ENCODE measurements around the gene FAM110C.
A peak's percentile ranks its signal among the peaks of the same experiment; 100 is the strongest.
"Not testable (repeated sequence)": the region's sequence is repeated elsewhere in the genome, so short reads cannot be mapped to it uniquely, and the experiment has no call there.

The FAM110C gene

DNA sequence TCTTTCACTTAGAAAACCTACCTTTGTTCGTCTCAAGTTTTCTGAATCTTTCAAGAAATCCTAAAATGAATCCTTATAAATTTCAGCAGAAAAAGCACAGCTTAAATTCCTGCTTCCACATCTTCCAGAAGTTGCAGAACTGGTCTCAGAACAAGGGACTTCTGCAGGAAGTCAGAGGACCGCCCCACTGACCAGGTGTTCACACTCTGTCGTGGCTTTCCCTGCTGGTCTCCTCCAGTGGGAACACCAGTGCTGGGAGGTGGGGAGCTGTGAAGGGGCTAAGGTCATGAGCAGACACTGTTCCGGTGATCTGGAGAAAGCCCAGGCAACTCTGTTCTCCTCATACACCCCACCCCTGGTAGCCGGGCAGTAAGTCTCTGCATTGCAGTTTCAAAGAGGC, 3.5 kb downstream of the FAM110C start:
- no peak for DNase-seq

- no peak for DNase-seq
Measured at GRCh38 chr2:40465-40864, 5.8 kb downstream of the FAM110C start.

GRCh38 chr2:38155-38554, 8.2 kb downstream of the FAM110C start:
- DNase-seq: no peak

GRCh38 chr2:36318-36717, 10.0 kb downstream of the FAM110C start:
- DNase-seq: no peak

DNA sequence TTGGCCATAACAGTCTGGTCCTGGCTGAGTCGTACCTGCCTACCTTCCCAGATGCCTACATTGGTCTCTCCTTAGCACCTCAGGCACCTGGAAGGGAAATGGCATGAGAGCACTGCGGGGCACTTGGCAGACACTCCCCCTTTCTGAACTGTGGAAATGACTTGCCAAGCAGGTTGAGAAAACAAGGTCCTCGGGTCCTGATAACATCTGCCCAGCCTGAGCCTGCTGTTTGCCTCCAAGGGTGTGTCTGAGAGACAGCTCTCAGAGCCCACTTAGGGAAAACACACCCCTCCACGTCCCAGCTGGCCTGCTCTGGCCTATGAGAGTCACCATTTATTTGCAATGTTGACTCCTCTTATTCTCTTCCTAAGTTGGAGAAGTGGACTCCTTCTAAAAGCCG, 10.5 kb downstream of the FAM110C start:
- DNase-seq: no peak

DNA sequence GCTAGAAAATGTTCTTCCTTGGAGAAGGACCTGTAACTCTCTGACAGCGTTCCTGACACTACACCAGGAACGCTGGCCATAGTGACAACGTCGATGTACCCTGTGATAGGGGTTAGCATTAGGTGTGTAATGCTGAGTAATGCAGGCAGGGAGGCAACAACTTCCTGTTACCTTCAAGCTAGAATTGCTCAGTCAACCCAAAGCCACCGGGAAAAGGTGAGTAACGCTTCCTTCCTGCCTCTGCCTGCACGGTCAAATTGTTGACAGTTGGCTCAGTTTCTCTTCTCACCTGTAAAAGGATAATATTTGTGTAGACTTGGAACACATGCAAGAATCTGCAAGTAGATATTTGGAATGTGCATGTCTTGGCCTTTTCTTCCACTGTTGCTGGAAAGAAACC, 12.7 kb downstream of the FAM110C start:
- no peak for DNase-seq

DNA sequence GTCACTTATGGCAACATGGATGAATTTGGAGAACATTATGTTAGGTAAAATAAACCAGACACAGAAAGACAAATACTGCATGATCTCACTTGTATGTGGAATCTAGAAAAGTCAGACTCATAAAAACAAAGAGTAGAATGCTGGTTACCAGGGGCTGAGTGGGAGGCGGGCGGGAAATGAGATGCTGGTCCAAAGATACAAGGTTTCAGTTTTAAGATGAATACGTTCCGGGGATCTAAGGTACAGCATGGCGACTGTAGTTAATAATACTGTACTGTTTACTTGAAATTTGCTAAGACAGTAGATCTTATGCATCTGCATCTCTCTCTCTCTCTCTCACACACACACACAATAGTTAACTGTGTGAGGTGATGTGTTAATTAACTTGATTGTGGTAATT, 14.2 kb downstream of the FAM110C start:
- DNase-seq: no peak

DNA sequence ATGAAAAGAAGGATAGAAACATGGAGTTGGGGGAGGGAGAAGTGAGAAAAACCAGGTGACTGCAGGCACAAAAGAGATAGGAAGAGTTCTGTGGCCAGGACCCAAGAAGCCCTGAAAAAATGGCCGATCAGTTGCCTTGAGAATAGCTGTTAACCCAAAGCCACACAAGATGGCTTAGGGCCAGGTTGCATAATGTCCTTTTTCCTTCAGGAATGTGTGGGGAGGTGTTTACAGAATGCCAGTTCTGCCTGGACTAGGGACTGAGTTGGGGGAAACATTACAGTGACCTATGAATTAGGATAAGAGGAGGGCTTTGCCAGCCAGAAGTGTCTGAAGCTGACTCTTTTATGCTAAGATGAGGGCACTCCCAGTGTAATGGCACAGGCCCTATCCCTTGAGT, 17.1 kb downstream of the FAM110C start:
- DNase-seq: no peak

DNA sequence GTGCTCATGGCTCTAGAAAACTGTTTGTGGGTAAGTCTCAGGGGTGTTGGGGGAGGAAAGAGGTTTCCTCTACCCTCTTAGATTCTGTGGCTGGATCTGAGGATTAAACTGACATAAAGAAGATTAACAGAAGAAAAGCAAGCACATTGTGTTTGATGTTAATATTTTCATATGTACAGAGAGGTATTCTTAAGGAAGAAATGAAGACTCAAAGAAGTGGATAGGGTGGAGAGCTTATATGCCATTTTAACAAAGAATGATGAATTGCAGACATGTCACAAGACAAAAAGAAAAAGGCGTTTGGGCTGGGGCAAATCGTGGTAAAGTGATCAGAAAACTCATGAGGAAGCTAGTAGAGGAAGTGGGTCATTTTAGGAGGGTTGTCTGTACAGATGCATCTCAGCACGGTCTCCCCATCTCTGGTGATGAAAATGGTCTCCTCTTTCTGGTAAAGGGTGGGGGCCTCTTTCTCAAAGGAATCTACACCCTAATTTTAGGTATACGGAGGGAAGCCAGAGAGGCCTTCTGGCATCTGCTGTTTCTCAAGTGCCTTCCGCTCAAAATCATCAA, 17.8 kb downstream of the FAM110C start:
- no peak for DNase-seq

- DNase-seq: no peak
Measured at GRCh38 chr2:26891-27290, 19.4 kb downstream of the FAM110C start.

GRCh38 chr2:25543-25942, 20.8 kb downstream of the FAM110C start:
- no peak for DNase-seq

- not testable (repeated sequence) for DNase-seq
Measured at GRCh38 chr2:24591-24990, 21.7 kb downstream of the FAM110C start.

DNA sequence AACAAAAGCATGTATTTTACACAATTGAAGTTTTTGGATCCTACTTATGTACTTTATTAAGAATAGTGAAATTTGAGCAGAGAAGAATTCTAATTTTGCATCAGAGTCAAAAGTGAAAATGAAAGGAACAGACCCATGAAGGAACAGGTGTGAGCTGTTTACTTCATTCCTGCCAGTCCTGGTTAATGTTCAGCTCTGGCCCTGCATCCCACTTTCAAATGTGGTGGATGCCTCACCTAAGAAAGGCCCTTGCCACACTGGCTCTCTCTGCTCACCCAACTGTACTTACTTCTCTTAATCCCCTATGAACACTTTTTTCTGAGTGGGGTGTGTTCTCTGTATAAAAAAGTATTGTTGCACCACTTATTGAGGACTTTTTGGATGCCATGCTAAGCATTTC, 22.2 kb downstream of the FAM110C start:
- DNase-seq: no peak

- DNase-seq: no peak
Measured at GRCh38 chr2:23283-23682, 23.0 kb downstream of the FAM110C start.

DNA sequence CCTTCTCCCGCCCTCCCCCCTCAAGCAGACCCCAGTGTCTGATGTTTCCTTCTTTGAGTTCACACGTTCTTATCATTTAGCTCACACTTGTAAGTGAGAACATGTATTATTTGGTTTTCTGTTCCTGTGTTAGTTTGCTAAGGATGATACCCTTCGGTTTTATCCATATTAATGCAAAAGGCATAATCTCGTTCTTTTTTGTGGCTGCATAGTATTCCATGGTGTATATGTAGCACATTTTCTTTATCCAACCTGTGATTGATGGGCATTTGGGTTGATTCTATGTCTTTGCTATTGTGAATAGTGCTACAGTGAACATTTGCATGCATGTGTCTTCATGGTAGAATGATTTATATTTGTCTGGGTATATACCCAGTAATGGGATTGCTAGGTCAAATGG, 24.1 kb downstream of the FAM110C start:
- not testable (repeated sequence) for DNase-seq

DNA sequence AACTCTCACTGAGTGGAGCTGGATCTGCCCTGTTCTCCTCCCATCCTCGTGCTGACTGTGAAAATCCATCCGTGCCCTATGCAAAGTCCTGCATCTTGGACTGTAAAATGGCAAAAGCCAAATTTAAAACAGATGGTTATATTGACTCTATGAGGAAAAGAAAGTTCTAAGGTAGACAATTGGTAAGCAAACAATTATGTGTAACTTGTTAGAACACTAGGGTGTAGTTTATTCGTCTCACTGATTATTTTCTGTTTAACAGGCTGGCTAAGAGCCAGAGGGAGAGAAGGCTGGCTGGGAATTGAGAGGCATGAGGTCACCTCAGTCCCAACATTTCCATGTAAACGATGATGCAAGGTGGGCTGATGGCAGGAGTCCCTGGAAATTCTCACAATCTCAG, 26.0 kb downstream of the FAM110C start:
- DNase-seq: not testable (repeated sequence)

GRCh38 chr2:19505-19904, 26.8 kb downstream of the FAM110C start:
- no peak for DNase-seq

DNA sequence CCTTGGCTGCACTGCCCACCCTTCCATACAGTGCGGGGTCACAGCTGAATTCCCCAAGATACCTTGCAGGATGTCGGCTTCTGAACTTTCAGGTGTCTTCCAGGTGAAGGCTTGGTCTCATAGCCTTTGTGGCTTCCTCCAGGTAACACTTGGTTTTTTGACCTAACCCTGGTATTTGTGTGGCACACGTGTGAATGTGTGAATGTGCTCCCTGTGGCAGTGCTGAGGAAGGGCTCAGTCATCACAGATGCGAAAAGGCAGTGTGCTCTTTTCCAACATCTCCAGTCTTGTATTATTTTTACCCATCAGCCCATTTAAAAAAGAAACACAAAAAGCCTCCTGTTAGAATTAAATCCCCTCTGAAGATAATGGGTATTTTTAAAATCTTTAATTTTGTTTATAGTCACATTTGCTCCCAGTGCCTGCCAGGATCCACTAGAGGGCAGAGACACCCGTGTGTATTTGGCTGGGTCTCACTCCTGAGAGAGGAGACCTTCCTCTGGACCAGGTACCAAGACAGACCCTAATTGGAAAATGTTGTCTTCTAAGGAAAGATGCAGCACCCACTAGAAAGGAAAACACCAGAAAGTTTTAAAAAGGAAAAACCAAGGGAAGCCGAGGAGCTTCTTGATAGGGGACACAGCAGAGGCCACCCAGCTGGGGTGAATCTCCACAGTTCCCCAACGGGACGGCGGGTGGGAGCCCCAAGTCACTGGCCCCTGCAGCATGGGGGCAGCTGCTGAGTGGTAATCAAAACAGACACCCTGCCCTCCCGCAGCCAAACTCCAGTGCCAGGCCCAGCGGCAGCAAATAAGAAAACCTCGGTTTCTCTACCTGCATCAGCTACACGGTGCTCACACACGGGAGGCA, 27.7 kb downstream of the FAM110C start:
- DNase-seq: no peak

DNA sequence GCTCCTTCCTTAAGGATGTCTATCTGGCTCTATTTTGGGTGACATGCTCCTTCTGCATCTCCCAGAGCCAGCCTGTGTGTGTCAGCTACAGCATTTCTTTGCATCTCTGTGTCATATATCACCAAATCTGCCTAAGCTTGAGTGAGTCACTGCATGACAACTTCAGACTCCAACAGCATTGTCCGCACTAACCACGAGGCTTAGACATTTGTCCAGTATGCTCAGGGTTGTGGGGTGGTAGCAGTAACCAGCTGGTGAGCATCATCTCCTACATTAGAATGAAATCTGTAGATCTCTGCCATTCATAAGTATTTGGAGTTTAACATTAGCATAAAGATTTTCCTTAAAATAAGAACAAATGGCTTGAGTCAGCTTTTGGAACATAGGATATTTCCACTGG, 30.4 kb downstream of the FAM110C start:
- DNase-seq: not testable (repeated sequence)

GRCh38 chr2:11248-11941, 34.9 kb downstream of the FAM110C start:
- peak; percentile 43 for DNase-seq

GRCh38 chr2:10222-10875, 36.0 kb downstream of the FAM110C start:
- peak; percentile 20 for DNase-seq
